MG63 (cell line): ENCODE data around the gene SLC1A4. TPM values are rescaled to one million over a fixed set of nuclear protein-coding genes. Genes with fewer than 3 reads are reported as not detected.
A peak's percentile ranks its signal among the peaks of the same experiment; 100 is the strongest.
"Not testable (repeated sequence)": the region's sequence is repeated elsewhere in the genome, so short reads cannot be mapped to it uniquely, and the experiment has no call there.

Source experiments
- DNase-seq: peaks from one replicate; pipeline ENCODE4 v3.0.0-alpha.2; 2020
- H3K27me3 ChIP-seq: fragments of 250-450 bp; sonication (Bioruptor Pico); 2 replicates; pipeline ENCODE4 v1.5.1; 2020; ENCODE audit warnings: mild to moderate bottlenecking, moderate library complexity
- H3K36me3 ChIP-seq: fragments of 250-450 bp; sonication (Bioruptor Pico); 2 replicates; pipeline ENCODE4 v1.5.1; 2020; ENCODE audit warnings: mild to moderate bottlenecking, moderate library complexity
- H3K4me3 ChIP-seq: fragments of 250-450 bp; sonication (Bioruptor Pico); 2 replicates; pipeline ENCODE4 v1.5.1; 2020; ENCODE audit warnings: mild to moderate bottlenecking, moderate library complexity
- H3K9me3 ChIP-seq: fragments of 250-450 bp; sonication (Bioruptor Pico); 2 replicates; pipeline ENCODE4 v1.5.1; 2020; ENCODE audit warnings: mild to moderate bottlenecking, moderate library complexity
- total RNA-seq: library from RNA; depleted of rRNA; stranded (reverse); fragments of >200 nt; shearing (Covaris generic); gene quantifications from 2 replicates; pipeline ENCODE4 v1.2.3, GENCODE V29; 2014; ENCODE audit warnings: low replicate concordance

The SLC1A4 gene
- total RNA-seq, 1 experiment from 2014 or later: 21.1 TPM

DNA sequence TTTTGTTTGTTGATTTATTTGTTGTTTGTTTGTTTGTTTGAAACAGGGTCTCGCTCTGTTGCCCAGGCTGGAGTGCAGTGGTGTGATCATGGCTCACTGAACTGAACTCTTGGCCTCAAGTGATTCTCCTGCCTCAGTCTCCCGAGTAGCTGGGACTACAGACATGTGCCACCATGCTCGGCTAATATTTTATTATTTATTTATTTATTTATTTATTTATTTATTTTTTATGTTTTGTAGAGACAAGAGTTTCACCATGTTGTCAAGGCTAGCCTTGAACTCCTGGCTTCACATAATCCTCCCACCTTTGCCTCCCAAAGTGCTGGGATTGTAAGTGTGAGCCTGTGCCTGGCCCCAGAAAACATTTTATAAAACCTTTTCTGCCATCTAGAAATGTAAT lies 15.0 kb downstream of the SLC1A4 start:
- peaks cover 21% of the 10 kb centered on the region for H3K36me3 ChIP-seq
- DNase-seq, H3K9me3 ChIP-seq, H3K27me3 ChIP-seq, H3K4me3 ChIP-seq: not testable (repeated sequence)

DNA sequence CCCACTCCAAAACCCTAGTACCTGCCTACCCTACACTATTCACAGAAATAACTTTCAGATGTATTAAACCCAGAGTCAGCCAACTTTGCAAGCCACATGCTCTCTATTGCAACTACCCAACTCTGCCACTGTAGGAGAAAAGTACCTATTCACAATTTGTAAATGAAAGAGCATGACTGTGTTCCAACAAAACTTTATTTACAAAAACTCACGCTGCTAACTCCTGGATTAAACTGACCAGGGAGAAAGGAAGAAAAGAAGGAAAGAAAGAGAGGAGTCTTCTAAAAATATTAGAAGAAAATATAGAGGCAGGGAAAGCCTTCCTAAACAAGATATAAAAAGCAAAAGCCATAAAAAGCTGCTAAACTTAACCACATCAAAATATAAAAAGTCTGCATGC lies 24.6 kb downstream of the SLC1A4 start:
- no peaks in the 10 kb centered on the region for H3K9me3 ChIP-seq
- peaks cover 24% of the 10 kb centered on the region; the same call in 1 of the 2 replicates for H3K36me3 ChIP-seq
- H3K27me3 ChIP-seq: no peaks in the 10 kb centered on the region
- no peak for DNase-seq
- no peak overlapping the region for H3K4me3 ChIP-seq

DNA sequence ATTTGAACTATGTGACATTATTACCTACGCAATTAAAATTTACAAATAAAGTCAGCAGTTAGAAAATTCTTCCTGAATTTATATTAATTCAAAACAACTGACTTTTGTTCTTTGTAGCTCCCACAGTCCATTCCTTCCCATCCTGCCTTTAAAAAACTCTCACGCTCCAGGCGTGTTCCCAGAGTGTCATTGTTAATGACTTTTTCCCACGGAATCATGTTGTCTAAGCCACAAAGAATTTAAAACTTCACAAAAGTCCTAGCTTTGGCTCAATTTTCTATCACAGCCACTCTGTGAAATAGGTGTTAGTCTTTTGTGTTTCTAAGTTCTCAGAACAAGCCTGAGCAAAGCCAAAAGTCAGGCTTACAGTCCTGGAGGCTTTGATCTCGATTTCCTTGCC lies 26.5 kb downstream of the SLC1A4 start:
- no peaks in the 10 kb centered on the region for H3K9me3 ChIP-seq
- no peak for DNase-seq
- no peak overlapping the region for H3K4me3 ChIP-seq
- no peaks in the 10 kb centered on the region for H3K27me3 ChIP-seq
- H3K36me3 ChIP-seq: peaks cover 28% of the 10 kb centered on the region

DNA sequence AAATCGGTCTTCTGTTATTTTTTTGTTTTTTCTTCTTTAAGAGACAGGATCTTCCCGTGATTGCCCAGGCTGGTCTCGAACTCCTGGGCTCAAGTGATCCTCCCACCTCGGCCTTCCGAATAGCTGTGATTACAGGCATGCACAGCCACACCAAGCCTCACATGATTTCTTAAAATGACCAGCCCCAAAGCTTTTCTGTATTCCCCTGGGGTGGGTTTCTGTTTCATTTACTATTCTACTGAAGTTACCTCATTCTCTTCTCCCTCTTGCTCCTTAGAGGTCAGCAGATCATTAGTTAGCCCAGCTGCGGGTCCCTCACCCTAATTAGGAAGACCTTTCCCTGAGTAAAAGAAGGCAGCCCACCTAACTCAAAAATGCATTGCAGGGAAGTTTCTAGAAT lies 27.6 kb downstream of the SLC1A4 start:
- Histone ChIP-seq H3K9me3 (no peaks in the 10 kb centered on the region), H3K4me3 (no peak overlapping the region), H3K36me3 (peaks cover 34% of the 10 kb centered on the region), H3K27me3 (no peaks in the 10 kb centered on the region)
- DNase-seq: no peak

DNA sequence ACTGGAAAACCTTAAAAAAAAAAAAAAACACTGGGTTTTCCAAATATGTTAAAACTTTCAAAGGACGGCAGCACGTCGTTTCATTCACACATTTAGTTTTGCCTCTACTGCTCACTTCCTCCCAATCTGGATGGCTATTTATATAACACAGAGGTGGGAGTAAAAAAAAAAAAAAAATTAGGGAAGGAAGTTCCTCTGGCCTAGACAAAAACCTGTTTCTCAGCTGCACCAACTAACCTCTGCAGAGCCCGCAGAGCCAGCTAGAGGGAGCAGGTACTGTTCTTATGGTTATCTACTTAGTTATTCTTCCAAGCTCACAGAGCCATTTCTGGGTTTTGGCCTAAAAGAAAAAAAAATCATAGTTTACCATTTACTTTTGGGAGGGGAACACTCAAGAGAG lies 28.1 kb downstream of the SLC1A4 start:
- peaks cover 35% of the 10 kb centered on the region for H3K36me3 ChIP-seq
- no peak overlapping the region for H3K4me3 ChIP-seq
- H3K27me3 ChIP-seq: no peaks in the 10 kb centered on the region
- H3K9me3 ChIP-seq: no peaks in the 10 kb centered on the region
- no peak for DNase-seq

DNA sequence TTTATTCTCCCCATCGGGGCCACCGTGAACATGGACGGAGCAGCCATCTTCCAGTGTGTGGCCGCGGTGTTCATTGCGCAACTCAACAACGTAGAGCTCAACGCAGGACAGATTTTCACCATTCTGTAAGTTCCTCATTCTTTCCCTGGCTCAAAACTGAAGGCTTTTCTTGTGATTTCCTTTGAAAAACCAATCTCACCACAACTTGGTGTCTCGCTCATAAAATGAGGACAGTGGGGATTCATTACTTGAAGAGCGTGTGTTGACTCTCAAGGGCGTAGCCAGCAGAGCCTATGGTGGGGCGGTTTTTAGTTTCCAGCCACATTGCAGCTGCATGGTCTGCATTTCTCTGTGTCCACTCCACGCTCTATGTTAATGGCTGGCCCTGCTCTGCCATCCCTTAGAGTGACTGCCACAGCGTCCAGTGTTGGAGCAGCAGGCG lies 29.0 kb downstream of the SLC1A4 start:
- no peaks in the 10 kb centered on the region for H3K27me3 ChIP-seq
- DNase-seq: no peak
- H3K36me3 ChIP-seq: peaks cover 38% of the 10 kb centered on the region
- no peak overlapping the region for H3K4me3 ChIP-seq
- no peaks in the 10 kb centered on the region for H3K9me3 ChIP-seq

DNA sequence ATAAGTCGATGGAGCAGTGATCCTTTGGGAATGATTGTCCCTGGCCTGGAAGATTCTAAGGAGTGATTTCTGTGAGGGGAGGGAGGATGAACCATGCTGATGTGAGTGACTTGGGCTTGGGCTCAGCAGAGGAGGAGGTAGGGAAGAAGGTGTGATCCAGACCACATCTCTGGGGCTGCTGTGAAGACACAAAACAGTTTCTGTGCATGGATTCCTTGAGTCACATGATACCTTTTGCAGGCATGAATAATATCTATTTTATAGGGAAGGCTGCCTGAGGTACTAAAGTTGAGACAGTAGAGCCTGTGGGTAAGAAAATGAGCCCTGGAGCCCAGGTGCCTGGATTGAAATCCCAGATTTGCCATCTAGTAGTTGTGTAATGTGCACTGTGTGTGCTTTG lies 29.8 kb downstream of the SLC1A4 start:
- Histone ChIP-seq H3K27me3 (no peaks in the 10 kb centered on the region), H3K36me3 (peaks cover 40% of the 10 kb centered on the region), H3K4me3 (no peak overlapping the region), H3K9me3 (no peaks in the 10 kb centered on the region)
- DNase-seq: no peak

DNA sequence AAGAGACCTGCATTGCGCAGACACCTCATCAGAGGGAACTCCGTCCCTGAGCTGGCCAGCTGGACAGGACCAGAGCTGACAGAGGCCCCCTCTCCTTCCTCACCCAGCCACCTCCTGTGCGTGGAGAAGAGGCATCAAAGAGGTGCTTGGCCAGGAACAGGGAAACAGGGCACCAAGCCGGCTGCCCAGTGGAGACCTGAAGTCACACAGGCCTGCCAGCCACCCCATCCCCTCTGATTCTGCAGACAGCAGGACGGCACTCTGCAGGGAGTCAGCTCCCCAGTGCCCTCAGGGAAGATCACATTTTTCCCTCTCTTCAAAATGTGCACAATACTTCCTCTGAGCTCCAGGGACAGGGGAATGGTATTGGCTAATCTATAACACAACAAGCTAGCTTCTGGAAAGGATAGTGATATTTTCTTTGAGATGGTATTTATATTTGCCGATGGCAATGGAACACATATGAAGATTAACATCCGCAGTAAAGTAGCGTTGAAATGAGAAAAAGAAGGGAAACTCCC lies 30.5 kb downstream of the SLC1A4 start:
- Histone ChIP-seq H3K4me3 (no peak overlapping the region), H3K27me3 (no peaks in the 10 kb centered on the region), H3K36me3 (peaks cover 40% of the 10 kb centered on the region)

DNA sequence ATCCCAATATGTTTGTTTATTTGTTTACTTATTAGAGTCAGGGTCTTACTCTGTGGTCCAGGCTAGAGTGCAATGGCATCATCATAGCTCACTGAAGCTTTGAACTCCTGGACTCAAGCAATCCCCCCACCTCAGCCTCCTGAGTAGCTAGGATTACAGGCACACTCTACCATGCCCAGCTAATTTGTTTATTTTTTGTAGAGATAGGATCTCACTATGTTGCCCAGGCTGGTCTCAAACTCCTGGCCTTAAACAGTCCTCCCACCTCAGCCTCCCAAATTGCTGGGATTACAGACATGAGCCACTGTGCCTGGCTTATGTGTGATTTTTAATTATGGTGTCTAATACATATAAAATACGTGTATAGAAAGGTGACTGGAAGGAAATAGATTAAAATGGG lies 31.1 kb downstream of the SLC1A4 start:
- DNase-seq, H3K27me3 ChIP-seq, H3K4me3 ChIP-seq, H3K9me3 ChIP-seq: not testable (repeated sequence)
- H3K36me3 ChIP-seq: peaks cover 40% of the 10 kb centered on the region

More for the DNA sequence above, 30.5 kb downstream of the SLC1A4 start:
- no peak for DNase-seq
- no peaks in the 10 kb centered on the region for H3K9me3 ChIP-seq

DNA sequence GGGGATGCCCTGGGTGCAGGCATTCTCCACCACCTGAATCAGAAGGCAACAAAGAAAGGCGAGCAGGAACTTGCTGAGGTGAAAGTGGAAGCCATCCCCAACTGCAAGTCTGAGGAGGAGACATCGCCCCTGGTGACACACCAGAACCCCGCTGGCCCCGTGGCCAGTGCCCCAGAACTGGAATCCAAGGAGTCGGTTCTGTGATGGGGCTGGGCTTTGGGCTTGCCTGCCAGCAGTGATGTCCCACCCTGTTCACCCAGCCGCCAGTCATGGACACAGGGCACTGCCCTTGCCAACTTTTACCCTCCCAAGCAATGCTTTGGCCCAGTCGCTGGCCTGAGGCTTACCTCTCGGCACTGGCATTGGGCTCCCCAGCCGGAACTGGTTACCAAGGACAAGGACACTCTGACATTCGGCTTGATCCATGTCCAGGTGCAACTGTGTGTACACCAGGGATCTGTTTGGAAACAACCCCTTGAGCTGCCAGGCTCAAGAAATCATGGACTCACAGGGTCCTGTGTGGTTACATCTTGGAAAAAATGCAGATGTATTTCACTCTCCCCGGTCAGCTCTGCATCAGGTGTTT lies 31.8 kb downstream of the SLC1A4 start:
- no peaks in the 10 kb centered on the region for H3K27me3 ChIP-seq
- no peak for DNase-seq
- peaks cover 40% of the 10 kb centered on the region for H3K36me3 ChIP-seq
- H3K4me3 ChIP-seq: no peak overlapping the region
- no peaks in the 10 kb centered on the region for H3K9me3 ChIP-seq

DNA sequence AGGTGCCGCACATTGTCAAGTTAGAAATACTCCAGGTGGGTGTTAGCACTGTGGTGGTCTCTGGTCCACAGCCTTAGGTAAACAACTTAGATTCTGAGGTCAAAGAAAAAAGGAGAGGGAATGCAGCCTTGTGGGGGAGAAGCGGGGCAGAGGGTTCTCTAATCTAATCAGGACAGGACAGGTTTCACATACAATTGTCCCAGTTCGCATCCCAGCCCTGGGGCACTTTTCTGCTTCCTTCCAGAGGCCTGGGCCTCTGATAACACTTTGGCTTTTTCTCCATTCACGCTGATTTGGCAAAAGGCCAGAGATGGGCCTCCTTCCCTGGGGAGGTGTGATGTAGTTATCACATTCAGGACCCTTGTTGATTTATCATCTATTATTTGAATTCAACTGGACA lies 32.5 kb downstream of the SLC1A4 start:
- H3K27me3 ChIP-seq: no peaks in the 10 kb centered on the region
- peaks cover 39% of the 10 kb centered on the region for H3K36me3 ChIP-seq
- no peak overlapping the region for H3K4me3 ChIP-seq
- DNase-seq: no peak
- no peaks in the 10 kb centered on the region for H3K9me3 ChIP-seq

DNA sequence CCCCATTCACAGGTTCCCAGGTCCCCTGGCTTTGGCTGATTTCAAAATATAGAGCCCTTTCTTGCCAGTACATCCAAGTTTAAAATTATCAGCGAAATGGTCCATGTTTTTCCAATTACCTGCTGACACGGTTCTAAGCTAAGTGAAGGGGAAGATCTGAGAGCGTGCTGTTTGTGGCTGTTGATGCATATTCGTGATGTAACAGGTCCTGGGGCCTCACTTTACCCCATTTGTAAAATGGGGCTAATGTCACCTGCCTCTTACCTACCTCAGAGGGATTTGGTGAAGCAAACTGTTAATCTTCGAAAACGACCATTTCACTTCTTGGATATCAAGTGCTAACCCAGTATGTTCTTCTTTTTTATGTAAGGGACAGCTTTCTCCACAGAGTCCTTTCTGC lies 33.0 kb downstream of the SLC1A4 start:
- DNase-seq: no peak
- H3K36me3 ChIP-seq: peaks cover 36% of the 10 kb centered on the region
- no peaks in the 10 kb centered on the region for H3K9me3 ChIP-seq
- H3K27me3 ChIP-seq: no peaks in the 10 kb centered on the region
- H3K4me3 ChIP-seq: no peak overlapping the region

DNA sequence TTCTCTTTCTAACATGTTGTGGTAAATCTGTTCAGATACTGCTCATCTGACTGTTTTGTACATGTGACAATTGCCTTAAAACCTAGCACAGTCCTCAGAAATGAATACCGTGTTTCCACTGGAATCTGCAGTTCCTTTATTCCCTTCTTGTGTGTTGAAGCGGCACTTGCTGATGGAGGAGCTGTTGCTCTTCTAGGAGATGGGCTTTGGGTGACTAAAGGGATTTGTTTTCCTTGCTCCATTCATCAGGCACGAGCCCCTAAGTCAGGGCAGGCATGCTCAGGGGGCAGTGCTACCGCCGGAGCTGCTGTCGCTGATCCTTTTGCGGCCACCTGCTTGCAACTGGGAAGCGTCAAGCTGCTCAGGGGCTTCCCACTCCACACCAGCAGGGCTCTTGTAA lies 34.5 kb downstream of the SLC1A4 start:
- DNase-seq: no peak
- Histone ChIP-seq H3K9me3 (no peaks in the 10 kb centered on the region), H3K4me3 (no peak overlapping the region), H3K36me3 (peaks cover 25% of the 10 kb centered on the region), H3K27me3 (no peaks in the 10 kb centered on the region)

DNA sequence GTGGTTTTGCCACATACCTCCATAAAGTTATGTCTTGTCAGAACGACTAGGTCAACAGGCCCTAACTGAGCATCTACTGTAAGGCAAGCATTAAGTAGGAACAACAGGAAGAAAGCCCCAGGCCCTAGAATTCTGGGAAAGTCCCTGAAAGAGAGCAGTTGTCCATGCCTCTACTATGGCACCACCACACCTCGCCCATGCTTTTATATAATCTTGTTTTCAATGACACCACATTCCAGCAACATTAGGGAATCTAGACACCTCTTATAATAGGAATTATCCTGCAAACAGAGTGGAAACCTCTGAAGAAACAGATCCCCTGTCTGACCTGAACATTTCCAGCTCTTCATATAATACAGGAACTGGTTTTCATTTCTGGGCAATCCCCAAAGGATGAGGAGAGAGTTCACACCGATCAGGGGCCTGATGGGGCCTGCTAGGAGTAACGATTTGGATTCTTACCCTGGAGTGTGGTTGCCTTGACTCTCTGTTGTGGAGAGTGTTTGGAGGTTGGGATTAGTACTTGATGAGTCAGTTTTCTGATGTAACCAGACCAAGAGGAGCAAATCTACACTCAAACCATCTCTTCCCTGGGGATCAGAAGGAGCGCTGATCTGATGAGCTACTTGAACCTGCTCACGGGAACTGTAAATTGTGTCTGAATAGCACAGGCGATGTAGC lies 35.1 kb downstream of the SLC1A4 start:
- peak; percentile 43 for DNase-seq
- peaks cover 25% of the 10 kb centered on the region for H3K36me3 ChIP-seq
- H3K4me3 ChIP-seq: no peak overlapping the region
- no peaks in the 10 kb centered on the region for H3K9me3 ChIP-seq
- no peaks in the 10 kb centered on the region for H3K27me3 ChIP-seq

DNA sequence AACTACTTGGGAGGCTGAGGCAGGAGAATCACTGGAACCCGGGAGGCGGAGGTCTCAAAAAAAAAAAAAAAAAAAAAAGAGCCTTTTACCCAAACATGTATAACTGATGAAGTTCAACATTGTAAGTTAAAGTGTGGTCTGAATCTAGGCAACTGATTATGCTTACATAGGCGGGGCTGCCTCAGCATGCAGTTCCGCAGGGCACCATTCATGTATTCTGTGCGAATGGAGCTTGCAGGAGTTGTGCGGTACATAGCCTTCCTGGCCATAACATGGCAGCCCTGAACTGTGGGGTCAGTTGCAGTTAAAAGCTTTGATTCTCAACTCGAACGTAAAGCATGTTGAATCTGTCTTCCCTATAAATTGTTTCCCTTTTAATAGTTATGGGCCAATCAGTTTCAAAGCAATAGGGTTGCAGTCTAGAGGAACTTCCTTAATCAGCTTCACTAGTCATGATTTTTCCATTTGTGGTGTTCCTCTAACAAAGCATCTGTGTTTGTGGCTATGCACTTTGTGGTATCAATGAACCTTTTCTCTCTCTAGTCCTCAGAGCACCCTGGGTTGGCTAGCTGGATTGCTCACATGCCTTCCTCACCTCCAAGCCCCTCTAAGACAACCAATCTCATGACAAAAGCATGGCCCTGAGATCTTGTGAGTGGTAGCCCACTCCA lies 36.4 kb downstream of the SLC1A4 start:
- Histone ChIP-seq H3K36me3 (peaks cover 21% of the 10 kb centered on the region), H3K27me3 (no peaks in the 10 kb centered on the region), H3K9me3 (no peaks in the 10 kb centered on the region), H3K4me3 (no peak overlapping the region)
- no peak for DNase-seq

DNA sequence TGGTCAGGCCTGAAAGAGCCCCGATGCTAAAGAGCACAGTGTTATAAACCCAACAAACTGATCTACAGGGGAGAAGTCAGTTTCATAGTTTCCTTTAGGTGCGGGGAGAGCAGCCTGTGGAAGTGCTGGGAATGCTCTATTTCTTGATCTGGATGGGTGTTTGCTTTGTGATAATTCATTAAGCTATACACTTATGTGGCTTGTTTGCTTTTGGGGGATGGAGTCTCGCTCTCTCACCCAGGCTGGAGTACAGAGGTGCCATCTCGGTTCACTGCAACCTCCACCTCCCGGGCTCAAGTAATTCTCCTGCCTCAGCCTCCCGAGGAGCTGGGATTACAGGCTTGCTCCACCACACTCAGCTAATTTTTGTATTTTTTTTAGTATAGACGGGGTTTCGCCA lies 37.0 kb downstream of the SLC1A4 start:
- Histone ChIP-seq H3K9me3 (no peaks in the 10 kb centered on the region), H3K4me3 (no peak overlapping the region), H3K27me3 (no peaks in the 10 kb centered on the region), H3K36me3 (peaks cover 15% of the 10 kb centered on the region)
- no peak for DNase-seq

DNA sequence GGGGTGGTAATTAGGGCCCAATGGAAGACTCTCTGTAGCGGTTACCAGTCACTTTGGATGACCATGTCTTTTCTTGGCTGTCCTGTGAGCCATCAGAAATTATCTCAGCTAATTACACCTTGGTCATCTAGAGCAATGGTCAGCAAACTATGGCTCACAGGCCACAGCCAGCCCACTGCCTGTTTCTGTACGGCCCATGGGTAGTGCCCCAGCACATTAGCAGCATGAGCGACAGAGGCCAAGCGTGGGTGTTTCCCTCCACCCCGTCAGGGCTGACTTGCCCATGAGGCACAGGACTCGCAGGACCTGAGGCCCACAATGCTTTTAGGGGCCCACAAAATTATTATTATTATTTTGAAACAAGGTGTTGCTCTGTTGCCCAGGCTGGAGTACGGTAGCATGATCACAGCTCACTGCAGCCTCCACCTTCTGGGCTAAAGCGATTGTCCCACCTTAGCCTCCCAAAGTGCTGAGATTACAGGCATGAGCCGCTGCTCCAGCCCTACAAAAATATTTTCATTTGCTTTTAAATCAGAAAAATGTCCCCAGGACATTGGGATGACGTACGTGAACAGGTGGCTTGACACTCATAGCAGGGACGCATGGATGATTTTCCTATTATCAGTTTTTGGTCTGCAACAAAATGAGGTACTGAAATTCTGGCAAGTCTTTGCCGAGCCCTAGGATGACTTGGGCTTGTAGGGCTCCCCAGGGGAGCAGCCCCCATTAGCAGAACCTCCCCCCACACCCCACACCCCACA lies 37.7 kb downstream of the SLC1A4 start:
- no peak for DNase-seq
- H3K9me3 ChIP-seq: no peaks in the 10 kb centered on the region
- H3K36me3 ChIP-seq: peaks cover 8% of the 10 kb centered on the region
- no peak overlapping the region for H3K4me3 ChIP-seq
- no peaks in the 10 kb centered on the region for H3K27me3 ChIP-seq
